Omental fat pad (tissue), 4 donors: ENCODE results near the gene DPYSL3. TPM values are rescaled to one million over a fixed set of nuclear protein-coding genes. Genes with fewer than 3 reads are reported as not detected.

Source experiments
- ATAC-seq: fragments of 150-250 bp; one replicate; pipeline ENCODE4 v1.9.1; 2016; ENCODE audit warnings: mild to moderate bottlenecking, moderate library complexity; ENCODE audit not compliant: low FRiP score
- DNase-seq: peaks from one replicate; pipeline ENCODE4 v3.0.0-alpha.2; 2019; ENCODE audit warnings: low spot score
- total RNA-seq, 4 donors: library from RNA; depleted of rRNA; stranded (reverse); fragments of >200 nt; gene quantifications; one replicate each; pipeline ENCODE4 v1.1.0, GENCODE V29; 2016
- TF ChIP-seq, protein P1 (sequence below), 3 donors: fragments of 450-650 bp; IDR thresholded peaks; one replicate each; pipeline ENCODE4 v1.5.1; 2016 to 2017; ENCODE audit warnings: antibody characterized with exemption in 3 of 3, mild to moderate bottlenecking in 3 of 3, moderate library complexity in 2 of 3

DPYSL3 gene
- total RNA-seq, 4 donors from 2014 or later: 26.9 to 78.0 (median 54.9) TPM

DNA sequence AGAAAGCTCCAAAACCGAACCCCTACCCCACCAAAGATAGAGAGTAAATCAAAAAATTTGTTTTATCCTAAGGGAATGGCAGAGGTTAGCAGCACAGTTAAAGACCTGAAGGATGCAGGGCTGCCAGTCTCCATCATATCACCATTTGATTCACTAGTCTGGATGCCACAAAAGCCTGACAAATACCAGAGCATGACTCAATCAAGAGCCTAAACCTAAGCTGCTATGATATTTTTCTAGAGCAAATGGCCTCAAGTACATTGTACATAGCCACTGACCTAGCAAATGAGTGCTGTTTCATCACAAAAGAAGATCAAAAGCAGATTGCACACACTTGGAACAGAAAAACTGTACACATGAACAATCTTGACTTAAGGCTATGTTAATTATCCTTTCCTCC lies 48.0 kb downstream of the DPYSL3 start:
- ATAC-seq (no peak), DNase-seq (no peak)
- TF ChIP-seq, protein P1, sequence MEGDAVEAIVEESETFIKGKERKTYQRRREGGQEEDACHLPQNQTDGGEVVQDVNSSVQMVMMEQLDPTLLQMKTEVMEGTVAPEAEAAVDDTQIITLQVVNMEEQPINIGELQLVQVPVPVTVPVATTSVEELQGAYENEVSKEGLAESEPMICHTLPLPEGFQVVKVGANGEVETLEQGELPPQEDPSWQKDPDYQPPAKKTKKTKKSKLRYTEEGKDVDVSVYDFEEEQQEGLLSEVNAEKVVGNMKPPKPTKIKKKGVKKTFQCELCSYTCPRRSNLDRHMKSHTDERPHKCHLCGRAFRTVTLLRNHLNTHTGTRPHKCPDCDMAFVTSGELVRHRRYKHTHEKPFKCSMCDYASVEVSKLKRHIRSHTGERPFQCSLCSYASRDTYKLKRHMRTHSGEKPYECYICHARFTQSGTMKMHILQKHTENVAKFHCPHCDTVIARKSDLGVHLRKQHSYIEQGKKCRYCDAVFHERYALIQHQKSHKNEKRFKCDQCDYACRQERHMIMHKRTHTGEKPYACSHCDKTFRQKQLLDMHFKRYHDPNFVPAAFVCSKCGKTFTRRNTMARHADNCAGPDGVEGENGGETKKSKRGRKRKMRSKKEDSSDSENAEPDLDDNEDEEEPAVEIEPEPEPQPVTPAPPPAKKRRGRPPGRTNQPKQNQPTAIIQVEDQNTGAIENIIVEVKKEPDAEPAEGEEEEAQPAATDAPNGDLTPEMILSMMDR (IDR thresholded peaks at IDR 0.05): no peak

DNA sequence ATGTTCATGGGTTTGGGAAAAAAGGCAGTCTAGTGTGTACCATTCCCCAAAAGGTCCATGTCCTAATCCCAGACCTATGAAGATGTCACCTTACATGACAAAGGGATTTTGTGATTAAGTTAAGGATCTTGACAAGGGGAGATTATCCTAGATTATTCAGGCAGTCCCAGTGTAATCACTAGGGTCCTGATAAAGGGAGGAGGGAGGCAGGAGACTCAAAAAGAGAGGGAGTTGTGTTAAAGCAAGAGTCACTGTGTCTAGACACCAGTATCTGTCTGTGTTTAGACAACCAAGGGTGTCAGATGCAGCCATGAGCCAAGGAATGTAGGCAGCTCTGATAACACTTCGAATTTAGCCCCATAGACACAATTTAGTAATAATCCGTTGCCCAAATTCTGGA lies 49.5 kb downstream of the DPYSL3 start:
- no peak for ATAC-seq
- TF ChIP-seq, protein P1 (IDR thresholded peaks at IDR 0.05): no peak
- no peak for DNase-seq

DNA sequence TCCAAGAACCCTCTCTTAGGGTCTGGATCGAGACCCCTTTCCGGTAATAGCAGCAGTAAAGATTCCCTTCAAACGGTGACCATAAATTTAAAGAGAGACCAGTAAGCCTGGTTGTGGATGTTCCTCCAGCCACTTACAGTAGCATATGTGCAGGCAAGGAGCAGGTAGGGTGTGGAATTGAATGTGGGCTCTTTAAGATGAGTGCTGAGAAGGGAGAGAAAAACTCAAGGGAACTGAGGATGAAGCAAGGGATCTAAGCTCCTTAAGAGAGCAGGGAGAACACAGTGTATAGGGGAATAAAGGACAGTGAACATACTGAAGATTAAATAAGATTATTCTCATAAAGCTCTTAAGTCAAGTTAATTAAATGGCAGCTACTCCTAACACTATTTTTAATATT lies 51.3 kb downstream of the DPYSL3 start:
- ATAC-seq (no peak), DNase-seq (no peak)
- TF ChIP-seq, protein P1 (IDR thresholded peaks at IDR 0.05): no peak

DNA sequence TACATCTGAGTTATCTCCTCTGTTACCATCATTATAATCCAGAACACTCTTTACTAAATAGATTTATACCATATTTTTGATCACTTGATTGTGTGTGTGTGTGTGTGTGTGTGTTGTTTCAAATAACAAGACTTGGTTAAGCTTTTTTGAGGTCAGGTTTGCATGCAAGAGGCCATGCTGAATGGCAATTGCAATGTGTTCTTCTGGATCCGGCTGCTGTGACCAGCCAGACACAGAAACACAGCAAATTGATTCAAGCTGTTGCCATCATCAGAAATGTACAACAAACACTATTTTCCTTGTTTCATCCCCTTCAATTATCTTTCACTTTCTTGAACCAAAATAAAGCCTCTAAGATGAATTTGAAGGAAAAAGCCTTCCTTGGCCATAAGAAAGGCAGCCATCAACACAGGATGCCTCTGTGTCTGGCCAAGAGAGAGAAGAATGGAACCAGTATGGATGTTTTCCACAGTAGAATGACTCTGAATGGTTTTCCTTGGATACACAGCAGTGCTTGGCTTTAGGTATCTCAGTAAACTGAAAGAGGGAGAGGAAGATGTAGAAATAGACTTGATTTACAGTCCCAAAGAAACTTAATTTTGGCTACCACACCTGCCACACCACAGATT lies 53.9 kb downstream of the DPYSL3 start:
- DNase-seq (no peak), ATAC-seq (no peak)
- TF ChIP-seq, protein P1 (IDR thresholded peaks at IDR 0.05): no peak

DNA sequence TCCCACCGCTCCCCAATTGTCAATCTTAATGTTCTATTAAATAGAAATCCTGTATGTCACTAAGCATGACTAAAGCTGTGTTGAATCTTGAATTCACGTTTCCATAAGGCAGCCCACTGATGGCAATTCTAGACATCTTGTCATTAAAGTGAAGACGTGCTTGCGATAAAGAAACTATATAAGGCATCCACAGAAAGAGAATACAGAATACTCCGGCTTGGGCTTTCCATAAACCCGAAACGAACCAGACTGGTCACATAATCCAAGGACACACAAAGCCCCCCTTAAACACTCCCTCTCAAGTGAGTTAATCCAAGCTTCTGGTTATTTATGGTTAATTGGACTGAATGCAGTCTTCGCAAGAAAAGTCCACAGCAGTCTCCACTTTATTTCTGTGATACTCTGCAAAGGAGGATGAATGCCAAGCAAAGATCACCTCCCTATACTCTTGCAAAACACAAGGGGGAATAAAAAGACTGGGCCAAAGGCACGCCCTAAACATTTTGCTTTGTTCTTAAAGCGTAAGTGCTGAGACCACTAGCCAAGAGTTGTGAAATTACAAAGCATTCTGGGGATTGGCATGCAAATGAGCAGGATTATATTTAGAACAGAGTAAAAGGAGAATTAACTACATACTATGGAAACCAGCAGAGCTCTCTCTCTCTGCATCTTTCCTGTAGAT lies 54.7 kb downstream of the DPYSL3 start:
- ATAC-seq: peak; percentile 58
- DNase-seq: no peak
- TF ChIP-seq, protein P1 (IDR thresholded peaks at IDR 0.05): no peak

DNA sequence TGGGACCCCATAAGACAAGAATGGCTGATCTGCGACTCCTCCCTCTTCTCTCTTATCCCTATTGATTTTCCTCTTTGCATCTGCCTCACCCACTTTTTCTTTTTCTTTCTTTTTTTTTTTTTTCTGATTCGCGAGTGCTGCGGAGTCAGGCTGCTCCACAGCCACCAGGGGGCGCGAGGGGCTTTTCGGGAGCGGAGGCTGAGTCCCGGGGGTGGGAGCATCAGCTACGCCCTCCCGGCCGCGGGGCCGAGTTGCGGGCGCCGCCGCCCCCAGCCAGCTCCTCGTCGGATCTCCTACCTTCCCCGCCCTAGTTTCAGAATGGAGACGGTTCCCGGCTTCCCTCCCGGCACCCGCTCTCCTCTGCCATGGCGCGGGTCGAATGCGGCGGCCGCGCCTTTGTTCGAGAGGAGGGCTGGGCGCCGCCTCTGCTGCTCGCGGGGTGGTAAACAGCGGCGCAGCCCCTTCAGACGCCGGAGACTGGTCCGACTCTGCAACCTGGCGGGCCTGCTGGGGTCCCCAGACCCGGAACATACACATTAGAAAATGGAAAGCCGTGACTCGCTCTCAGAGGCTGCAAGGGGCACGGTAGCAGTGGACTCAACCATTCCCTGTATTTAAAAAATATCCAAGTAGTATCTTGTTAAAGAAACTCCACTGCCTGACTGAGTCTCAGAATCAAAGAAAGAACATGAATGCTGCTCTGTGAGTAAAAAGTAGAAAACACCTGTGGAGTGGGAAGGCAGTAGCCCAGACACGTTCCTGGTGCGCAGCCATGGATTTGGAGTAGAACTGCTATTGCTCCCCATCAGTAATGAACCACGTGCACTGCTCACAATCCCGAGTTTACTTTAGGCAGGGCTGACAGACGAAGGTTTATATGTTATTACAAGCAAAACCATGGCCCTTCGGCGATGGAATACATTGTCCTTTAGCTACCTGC lies 55.7 kb downstream of the DPYSL3 start:
- TF ChIP-seq, protein P1 (IDR thresholded peaks at IDR 0.05): peak in 1 of 3 donors; percentile 50
- peak; percentile 73 for DNase-seq
- ATAC-seq: peak; percentile 85
